GM12891 (cell line): ENCODE results near the gene CASP2.
A peak's percentile ranks its signal among the peaks of the same experiment; 100 is the strongest.
"Not testable (repeated sequence)": the region's sequence is repeated elsewhere in the genome, so short reads cannot be mapped to it uniquely, and the experiment has no call there.

Source experiments
- DNase-seq: peaks from one replicate; pipeline ENCODE4 v3.0.0; 2011; ENCODE audit warnings: low spot score; ENCODE audit not compliant: insufficient read length
- FAIRE-seq: peaks from 2 replicates; lab custom pipeline; 2011; peaks lifted over from hg19 to GRCh38; lab: Jason Lieb, UNC
- PAX5 ChIP-seq: IDR thresholded peaks from 2 replicates; pipeline ENCODE4 v1.6.1; 2011; ENCODE audit warnings: low read length, moderate library complexity, mild to moderate bottlenecking; ENCODE audit not compliant: insufficient read depth, severe bottlenecking
- POLR2A ChIP-seq: IDR thresholded peaks from 2 replicates; pipeline ENCODE4 v1.6.1; 2011; ENCODE audit warnings: low read depth, low read length, control low read depth
- POLR2AphosphoS5 ChIP-seq: IDR thresholded peaks from 2 replicates; pipeline ENCODE4 v1.6.1; 2011; ENCODE audit warnings: low read depth, low read length, control low read depth
- POU2F2 ChIP-seq: IDR thresholded peaks from 2 replicates; pipeline ENCODE4 v1.6.1; 2011; ENCODE audit warnings: low read depth, mild to moderate bottlenecking, control low read depth, low read length, moderate library complexity
- SPI1 ChIP-seq: IDR thresholded peaks from 2 replicates; pipeline ENCODE4 v1.6.1; 2011; ENCODE audit warnings: low read depth, low read length, control low read depth
- TAF1 ChIP-seq: IDR thresholded peaks from 2 replicates; pipeline ENCODE4 v1.6.1; 2011; ENCODE audit warnings: low read depth, low read length, control low read depth

Gene CASP2

GRCh38 chr7:143263266-143264195 lies 24.6 kb upstream of the CASP2 start, which contains the start of gene GSTK1:
Gene GSTK1 (plus strand): TSS chr7:143263441. CDS start chr7:143263514, 73 bp downstream.
- peak; percentile 63 for FAIRE-seq
- DNase-seq = peak; percentile 80
- TF ChIP-seq POLR2AphosphoS5 (peak; percentile 78), SPI1 (no peak), PAX5 (no peak), TAF1 (peak; percentile 43; the same call in 1 of the 2 replicates), POLR2A (peak; percentile 85), POU2F2 (no peak)

GRCh38 chr7:143264196-143264568 lies 24.0 kb upstream of the CASP2 start:
- not testable (repeated sequence) for DNase-seq, FAIRE-seq

GRCh38 chr7:143265017-143265693 lies 23.0 kb upstream of the CASP2 start:
- DNase-seq (no peak), FAIRE-seq (no peak)

GRCh38 chr7:143269251-143269650 lies 18.9 kb upstream of the CASP2 start:
- no peak for FAIRE-seq
- DNase-seq = no peak
- TF ChIP-seq POLR2A = no peak
- no peak for TF ChIP-seq PAX5
- no peak for TF ChIP-seq SPI1

More at GRCh38 chr7:143265017-143265693, 23.0 kb upstream of the CASP2 start:
- TF ChIP-seq SPI1 = no peak
- TF ChIP-seq PAX5 = no peak
- no peak for TF ChIP-seq TAF1
- TF ChIP-seq POU2F2 = no peak
- no peak for TF ChIP-seq POLR2AphosphoS5
- no peak for TF ChIP-seq POLR2A

DNA sequence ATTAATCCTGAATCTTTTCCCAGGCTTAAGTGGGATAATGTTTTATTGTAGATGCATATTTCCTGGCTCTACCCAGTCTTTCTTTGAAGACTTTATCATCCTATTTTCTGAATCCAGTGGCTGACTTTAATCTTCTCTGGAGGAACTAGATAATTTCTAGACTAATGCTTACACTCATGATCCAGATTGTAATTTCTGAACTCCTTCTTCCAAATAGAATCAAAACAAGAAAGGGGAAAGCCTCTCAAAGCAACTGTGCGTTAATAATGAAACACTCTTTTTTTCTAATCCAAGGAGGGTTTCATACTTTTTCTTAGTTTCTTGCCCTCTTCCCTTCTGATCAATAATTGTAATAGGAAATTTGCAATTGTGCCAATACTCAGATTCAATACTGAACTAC lies 16.9 kb upstream of the CASP2 start:
- DNase-seq (no peak), FAIRE-seq (no peak)
- TF ChIP-seq TAF1 (no peak), POU2F2 (no peak), PAX5 (no peak), POLR2AphosphoS5 (no peak), SPI1 (no peak), POLR2A (no peak)

DNA sequence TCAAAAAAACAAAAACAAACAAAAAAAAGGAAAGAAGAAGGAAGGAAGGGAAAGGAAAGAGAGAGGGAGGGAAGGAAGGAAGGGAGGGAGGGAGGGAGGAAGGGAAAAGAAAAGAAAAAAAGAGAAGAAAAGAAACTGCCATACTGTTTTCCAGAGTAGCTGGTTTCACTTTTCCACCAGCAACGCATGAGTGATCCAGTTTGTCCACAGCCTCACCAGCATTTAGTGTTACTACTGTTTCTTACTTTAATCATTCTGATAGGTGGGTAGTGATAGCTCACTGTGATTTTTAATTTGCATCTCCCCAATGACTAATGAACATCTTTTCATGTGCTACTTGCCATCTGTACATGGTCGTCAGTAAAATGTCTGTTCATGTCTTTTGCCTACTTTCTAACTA lies 15.3 kb upstream of the CASP2 start:
- FAIRE-seq = no peak
- TF ChIP-seq POLR2AphosphoS5 = no peak
- TF ChIP-seq TAF1 = no peak
- no peak for TF ChIP-seq SPI1
- no peak for TF ChIP-seq POLR2A
- TF ChIP-seq POU2F2 = no peak
- TF ChIP-seq PAX5 = no peak
- DNase-seq = no peak

- FAIRE-seq (no peak), DNase-seq (no peak)
- no peak for TF ChIP-seq POLR2A
- TF ChIP-seq SPI1 = no peak
- TF ChIP-seq POLR2AphosphoS5 = no peak
- no peak for TF ChIP-seq PAX5
Measured at GRCh38 chr7:143279186-143280098, 8.7 kb upstream of the CASP2 start.

- TF ChIP-seq PAX5 (no peak), POU2F2 (no peak), POLR2A (no peak), POLR2AphosphoS5 (no peak), TAF1 (no peak), SPI1 (no peak)
- FAIRE-seq = peak; percentile 26
- no peak for DNase-seq
Measured at GRCh38 chr7:143280160-143280559, 8.0 kb upstream of the CASP2 start.

DNA sequence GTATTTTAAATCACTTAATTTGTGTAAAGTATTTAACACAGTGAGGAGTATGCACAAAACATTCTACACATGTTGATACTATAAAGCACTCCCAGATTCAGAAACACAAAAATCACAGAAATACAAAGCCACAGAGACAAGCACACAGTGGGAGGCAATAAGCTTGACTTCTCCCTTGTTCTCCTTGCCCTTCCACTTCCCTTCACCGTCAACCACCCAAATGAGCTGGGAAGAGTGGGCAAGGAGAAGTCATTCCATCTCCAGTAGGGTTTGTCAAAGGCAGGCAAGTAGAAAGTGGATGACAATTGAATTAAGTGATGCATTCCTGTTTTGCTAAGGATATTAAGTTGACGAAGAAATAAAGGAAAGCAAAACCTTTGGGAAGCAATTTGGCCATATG lies 7.6 kb upstream of the CASP2 start:
- FAIRE-seq = no peak
- TF ChIP-seq POU2F2 = no peak
- no peak for TF ChIP-seq TAF1
- TF ChIP-seq SPI1 = no peak
- no peak for TF ChIP-seq POLR2A
- no peak for TF ChIP-seq PAX5
- TF ChIP-seq POLR2AphosphoS5 = no peak

More for the DNA sequence above, 7.6 kb upstream of the CASP2 start:
- DNase-seq = no peak
